ENCODE data around the gene UST.

The UST gene

DNA sequence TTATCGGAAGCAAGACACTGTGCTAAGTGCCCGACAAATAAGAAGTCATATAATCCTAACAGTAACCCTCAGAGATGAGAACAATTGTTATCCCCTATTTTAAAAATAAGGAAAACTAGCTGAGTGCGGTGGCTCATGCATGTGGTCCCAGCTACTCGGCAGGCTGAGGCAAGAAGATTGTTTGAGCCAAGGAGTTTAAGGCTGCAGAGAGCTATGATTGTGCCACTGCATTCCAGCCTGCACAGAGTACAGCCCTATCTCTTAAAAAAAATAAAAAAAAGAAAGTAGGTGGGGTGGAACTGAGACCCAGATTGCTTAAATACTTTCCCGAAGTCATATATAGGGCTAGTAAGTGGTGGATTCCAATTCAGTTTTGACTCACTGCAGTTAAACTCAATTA lies 84.7 kb downstream of the UST start:
- no peak for DNase-seq (ENCODE audit: extremely low spot score)
- CTCF ChIA-PET: no interaction called here
- TF ChIP-seq, protein P1, sequence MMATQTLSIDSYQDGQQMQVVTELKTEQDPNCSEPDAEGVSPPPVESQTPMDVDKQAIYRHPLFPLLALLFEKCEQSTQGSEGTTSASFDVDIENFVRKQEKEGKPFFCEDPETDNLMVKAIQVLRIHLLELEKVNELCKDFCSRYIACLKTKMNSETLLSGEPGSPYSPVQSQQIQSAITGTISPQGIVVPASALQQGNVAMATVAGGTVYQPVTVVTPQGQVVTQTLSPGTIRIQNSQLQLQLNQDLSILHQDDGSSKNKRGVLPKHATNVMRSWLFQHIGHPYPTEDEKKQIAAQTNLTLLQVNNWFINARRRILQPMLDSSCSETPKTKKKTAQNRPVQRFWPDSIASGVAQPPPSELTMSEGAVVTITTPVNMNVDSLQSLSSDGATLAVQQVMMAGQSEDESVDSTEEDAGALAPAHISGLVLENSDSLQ (IDR thresholded peaks at IDR 0.05): no peak
- TF ChIP-seq LEF1 (IDR thresholded peaks at IDR 0.05; ENCODE audit: borderline replicate concordance): no peak
- TF ChIP-seq BHLHE40 (IDR thresholded peaks at IDR 0.05; ENCODE audit: borderline replicate concordance): no peak
- no peak for TF ChIP-seq SP1 (IDR thresholded peaks at IDR 0.05)
- no peak for TF ChIP-seq ARNT (IDR thresholded peaks at IDR 0.05)
- no peak for TF ChIP-seq ELF4 (IDR thresholded peaks at IDR 0.05)
- TF ChIP-seq L3MBTL2 (conservative IDR thresholded peaks at IDR 0.05): no peak
- TF ChIP-seq FOXK2 (IDR thresholded peaks at IDR 0.05): no peak
- no peak for TF ChIP-seq TARDBP (IDR thresholded peaks at IDR 0.05)
- POLR2A ChIA-PET: no interaction called here

DNA sequence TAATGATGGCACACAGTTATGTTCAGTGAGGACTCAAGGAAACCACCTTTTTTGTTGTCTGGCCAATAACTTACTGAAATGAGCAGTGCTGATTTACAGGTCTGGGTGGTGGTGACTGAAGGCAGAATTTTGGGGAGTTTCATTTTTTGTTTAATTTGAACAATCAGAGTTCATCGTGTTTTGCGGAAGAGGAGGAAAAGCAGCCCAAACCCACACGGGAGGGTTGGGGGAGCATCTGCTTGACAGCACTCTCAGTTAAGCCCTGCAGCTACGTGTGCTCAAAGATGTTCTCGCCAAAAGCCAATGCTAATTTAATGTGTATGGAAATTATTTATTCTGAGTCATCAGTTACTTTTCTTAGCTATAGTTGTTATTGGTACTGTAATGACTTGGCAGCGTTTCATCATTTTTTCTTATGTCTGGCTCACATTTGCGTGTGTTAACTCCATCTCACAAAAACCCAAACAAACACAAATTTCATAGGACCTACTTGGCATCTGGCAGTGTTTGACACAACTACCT lies 89.2 kb downstream of the UST start:
- POLR2A ChIA-PET: no interaction called here
- CTCF ChIA-PET: no interaction called here
- TF ChIP-seq FOXM1 (IDR thresholded peaks at IDR 0.05; ENCODE audit: borderline replicate concordance) (no peak), BHLHE40 (IDR thresholded peaks at IDR 0.05; ENCODE audit: borderline replicate concordance) (no peak), FOXA1 (IDR thresholded peaks at IDR 0.05) (no peak), LEF1 (IDR thresholded peaks at IDR 0.05; ENCODE audit: borderline replicate concordance) (no peak), ELF4 (IDR thresholded peaks at IDR 0.05) (no peak), CTBP1 (IDR thresholded peaks at IDR 0.05; ENCODE audit: borderline replicate concordance) (no peak), SP1 (IDR thresholded peaks at IDR 0.05) (no peak), ARNT (IDR thresholded peaks at IDR 0.05) (no peak), HDGF (IDR thresholded peaks at IDR 0.05; ENCODE audit: borderline replicate concordance) (no peak), TARDBP (IDR thresholded peaks at IDR 0.05) (no peak), ZNF384 (IDR thresholded peaks at IDR 0.05) (no peak), NFRKB (IDR thresholded peaks at IDR 0.05) (no peak), SUZ12 (IDR thresholded peaks at IDR 0.05) (no peak), FOXK2 (IDR thresholded peaks at IDR 0.05) (no peak), L3MBTL2 (conservative IDR thresholded peaks at IDR 0.05) (no peak)
- TF ChIP-seq, protein P1 (IDR thresholded peaks at IDR 0.05): no peak
- no peak for DNase-seq (ENCODE audit: extremely low spot score)

DNA sequence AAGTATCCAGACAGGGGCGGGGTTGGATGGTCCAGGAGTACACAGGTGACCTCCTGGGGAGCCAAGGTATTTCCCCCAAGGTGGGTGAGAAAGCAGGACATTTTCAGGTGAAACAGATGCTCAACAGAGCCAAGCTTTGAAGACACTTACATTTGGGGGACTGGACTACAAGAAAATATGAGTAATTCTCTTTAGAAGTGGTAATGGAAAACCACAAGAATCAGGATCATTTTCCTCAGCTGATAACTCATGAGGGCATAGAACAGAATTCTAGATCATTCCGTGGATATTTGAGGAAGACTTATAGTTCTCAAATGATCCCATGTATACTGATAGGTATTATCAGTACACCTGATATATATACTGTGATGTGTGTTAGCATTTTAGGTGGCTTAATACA lies 89.9 kb downstream of the UST start:
- ChIA-PET CTCF (no interaction called here), POLR2A (no interaction called here)
- no peak for DNase-seq (ENCODE audit: extremely low spot score)
- TF ChIP-seq NFRKB (IDR thresholded peaks at IDR 0.05) (no peak), ARNT (IDR thresholded peaks at IDR 0.05) (no peak), ZNF384 (IDR thresholded peaks at IDR 0.05) (no peak), SP1 (IDR thresholded peaks at IDR 0.05) (no peak), FOXK2 (IDR thresholded peaks at IDR 0.05) (no peak), CTBP1 (IDR thresholded peaks at IDR 0.05; ENCODE audit: borderline replicate concordance) (no peak)

DNA sequence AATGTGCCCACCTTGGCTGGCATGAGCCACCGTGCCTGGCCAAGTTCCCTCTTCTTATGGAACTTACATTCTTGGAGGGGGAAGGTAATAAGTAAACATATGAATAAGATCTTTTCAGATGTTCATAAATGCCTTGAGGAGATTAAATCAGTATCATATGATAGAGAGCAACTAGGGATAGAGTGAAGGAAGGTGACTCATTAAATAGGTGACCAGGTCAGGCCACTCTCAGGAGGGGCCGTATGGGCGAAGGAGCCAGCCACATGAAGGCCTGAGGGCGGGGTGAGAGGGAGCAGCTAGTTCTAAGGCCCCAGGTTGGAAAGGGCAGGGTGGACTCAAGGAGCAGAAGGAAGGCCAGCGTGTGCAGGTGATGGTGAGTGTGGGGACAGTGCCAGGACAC lies 91.1 kb downstream of the UST start:
- CTCF ChIA-PET: interaction anchor here (0.6 kb wide), 1 partner anchor 171 kb away, joined by 3 read pairs; no protein-coding TSS in a partner anchor
- POLR2A ChIA-PET: no interaction called here

DNA sequence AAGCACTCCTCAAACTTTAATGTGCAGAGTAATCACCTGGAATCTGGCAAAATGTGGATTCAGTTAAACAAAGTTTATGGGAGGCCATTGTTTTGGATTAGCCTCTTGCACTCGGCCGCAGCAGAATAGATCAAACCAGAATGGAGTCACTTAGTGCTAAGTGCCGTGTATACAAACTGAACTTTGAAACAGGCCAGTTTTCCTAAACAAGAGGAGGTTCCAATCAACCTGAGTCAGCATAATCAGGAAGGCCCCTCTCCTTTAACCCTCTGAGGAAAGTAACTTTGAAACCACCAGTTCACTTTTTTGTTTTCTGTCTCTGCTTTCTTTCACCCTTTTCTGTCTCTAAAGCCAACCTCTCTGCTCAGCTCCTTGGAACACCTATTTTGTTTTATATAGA lies 92.2 kb downstream of the UST start:
- POLR2A ChIA-PET: no interaction called here
- CTCF ChIA-PET: no interaction called here
- TF ChIP-seq NFRKB (IDR thresholded peaks at IDR 0.05): no peak
- no peak for TF ChIP-seq ARNT (IDR thresholded peaks at IDR 0.05)
- TF ChIP-seq ZNF384 (IDR thresholded peaks at IDR 0.05): no peak
- no peak for TF ChIP-seq SUZ12 (IDR thresholded peaks at IDR 0.05)
- no peak for TF ChIP-seq TARDBP (IDR thresholded peaks at IDR 0.05)
- TF ChIP-seq FOXA1 (IDR thresholded peaks at IDR 0.05): no peak
- TF ChIP-seq BHLHE40 (IDR thresholded peaks at IDR 0.05; ENCODE audit: borderline replicate concordance): no peak
- TF ChIP-seq SP1 (IDR thresholded peaks at IDR 0.05): no peak
- no peak for TF ChIP-seq L3MBTL2 (conservative IDR thresholded peaks at IDR 0.05)
- no peak for TF ChIP-seq CTBP1 (IDR thresholded peaks at IDR 0.05; ENCODE audit: borderline replicate concordance)
- no peak for TF ChIP-seq FOXM1 (IDR thresholded peaks at IDR 0.05; ENCODE audit: borderline replicate concordance)
- no peak for TF ChIP-seq FOXK2 (IDR thresholded peaks at IDR 0.05)
- TF ChIP-seq HDGF (IDR thresholded peaks at IDR 0.05; ENCODE audit: borderline replicate concordance): no peak
- TF ChIP-seq LEF1 (IDR thresholded peaks at IDR 0.05; ENCODE audit: borderline replicate concordance): no peak
- TF ChIP-seq ELF4 (IDR thresholded peaks at IDR 0.05): no peak
- TF ChIP-seq, protein P1 (IDR thresholded peaks at IDR 0.05): no peak
- no peak for DNase-seq (ENCODE audit: extremely low spot score)

More for the DNA sequence above, 91.1 kb downstream of the UST start:
- TF ChIP-seq BHLHE40 (IDR thresholded peaks at IDR 0.05; ENCODE audit: borderline replicate concordance) (no peak), TARDBP (IDR thresholded peaks at IDR 0.05) (no peak), SP1 (IDR thresholded peaks at IDR 0.05) (no peak), NFRKB (IDR thresholded peaks at IDR 0.05) (no peak), L3MBTL2 (conservative IDR thresholded peaks at IDR 0.05) (no peak)
- no peak for DNase-seq (ENCODE audit: extremely low spot score)

DNA sequence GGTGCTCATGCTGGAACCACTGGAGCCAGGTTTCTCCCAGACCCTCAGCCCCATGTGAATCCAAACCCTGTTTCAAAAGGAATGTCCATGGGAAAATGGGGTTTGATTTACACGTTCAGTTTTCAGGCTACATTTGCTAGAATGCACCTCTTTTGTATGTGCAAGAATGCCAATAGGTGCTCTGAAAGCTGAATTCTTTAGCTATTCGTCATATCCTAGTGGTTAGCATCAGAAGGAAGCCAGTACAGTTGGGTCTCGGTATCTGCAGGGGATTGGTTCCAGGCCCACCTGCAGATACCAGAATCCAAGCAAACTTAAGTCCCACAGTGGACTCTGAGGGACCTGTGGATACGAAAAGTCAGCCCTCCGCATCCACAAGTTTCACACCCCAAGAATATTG lies 93.4 kb downstream of the UST start:
- ChIA-PET POLR2A (no interaction called here), CTCF (no interaction called here)
- DNase-seq (ENCODE audit: extremely low spot score): no peak
- TF ChIP-seq SUZ12 (IDR thresholded peaks at IDR 0.05): no peak
- TF ChIP-seq L3MBTL2 (conservative IDR thresholded peaks at IDR 0.05): no peak
- no peak for TF ChIP-seq TARDBP (IDR thresholded peaks at IDR 0.05)
- no peak for TF ChIP-seq CTBP1 (IDR thresholded peaks at IDR 0.05; ENCODE audit: borderline replicate concordance)
- no peak for TF ChIP-seq LEF1 (IDR thresholded peaks at IDR 0.05; ENCODE audit: borderline replicate concordance)
- no peak for TF ChIP-seq ZNF384 (IDR thresholded peaks at IDR 0.05)
- TF ChIP-seq ELF4 (IDR thresholded peaks at IDR 0.05): no peak
- TF ChIP-seq BHLHE40 (IDR thresholded peaks at IDR 0.05; ENCODE audit: borderline replicate concordance): no peak
- TF ChIP-seq, protein P1 (IDR thresholded peaks at IDR 0.05): no peak
- no peak for TF ChIP-seq FOXM1 (IDR thresholded peaks at IDR 0.05; ENCODE audit: borderline replicate concordance)
